ENCODE results near the gene AKIP1. TPM values are rescaled to one million over a fixed set of nuclear protein-coding genes. Genes with fewer than 3 reads are reported as not detected.
"Not testable (repeated sequence)": the region's sequence is repeated elsewhere in the genome, so short reads cannot be mapped to it uniquely, and the experiment has no call there.

Gene AKIP1
- 22.4 TPM for total RNA-seq

- DNase-seq (ENCODE audit: low spot score in 2 of 2), result peak; percentile 91 to 92
- no peak for FAIRE-seq
These were observed at the start of gene AKIP1 for GRCh38 chr11:8911029-8911823. TSS of gene AKIP1 (plus strand) at chr11:8911189. CDS start at chr11:8911450, 261 bp downstream.

DNA sequence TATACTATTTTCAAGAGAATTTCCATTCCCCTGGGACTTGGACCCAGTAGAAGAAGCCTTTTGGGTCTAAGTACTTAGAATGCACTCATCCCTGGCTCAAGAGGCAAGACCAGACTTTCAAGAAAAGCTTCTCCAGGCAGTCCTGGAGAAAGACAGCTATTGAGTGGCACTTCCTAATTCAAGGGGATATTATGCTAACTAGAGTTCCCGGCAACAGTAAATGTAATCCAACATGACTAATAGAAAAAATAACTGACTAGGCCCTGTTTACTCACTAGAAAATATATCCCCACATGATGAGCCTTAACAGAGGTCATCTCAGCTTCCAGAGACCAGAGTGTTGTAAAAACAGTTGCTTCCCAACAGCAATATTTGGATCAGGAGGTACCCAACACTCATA is 47.2 kb upstream of the AKIP1 start:
- DNase-seq (ENCODE audit: low spot score in 2 of 2) (no peak), FAIRE-seq (no peak)

- no peak for FAIRE-seq
- no peak for DNase-seq (ENCODE audit: low spot score in 2 of 2)
These were observed 45.7 kb upstream of the AKIP1 start for GRCh38 chr11:8865304-8865703.

GRCh38 chr11:8867035-8867434 is 44.0 kb upstream of the AKIP1 start:
- DNase-seq (ENCODE audit: low spot score in 2 of 2) (no peak), FAIRE-seq (no peak)

DNA sequence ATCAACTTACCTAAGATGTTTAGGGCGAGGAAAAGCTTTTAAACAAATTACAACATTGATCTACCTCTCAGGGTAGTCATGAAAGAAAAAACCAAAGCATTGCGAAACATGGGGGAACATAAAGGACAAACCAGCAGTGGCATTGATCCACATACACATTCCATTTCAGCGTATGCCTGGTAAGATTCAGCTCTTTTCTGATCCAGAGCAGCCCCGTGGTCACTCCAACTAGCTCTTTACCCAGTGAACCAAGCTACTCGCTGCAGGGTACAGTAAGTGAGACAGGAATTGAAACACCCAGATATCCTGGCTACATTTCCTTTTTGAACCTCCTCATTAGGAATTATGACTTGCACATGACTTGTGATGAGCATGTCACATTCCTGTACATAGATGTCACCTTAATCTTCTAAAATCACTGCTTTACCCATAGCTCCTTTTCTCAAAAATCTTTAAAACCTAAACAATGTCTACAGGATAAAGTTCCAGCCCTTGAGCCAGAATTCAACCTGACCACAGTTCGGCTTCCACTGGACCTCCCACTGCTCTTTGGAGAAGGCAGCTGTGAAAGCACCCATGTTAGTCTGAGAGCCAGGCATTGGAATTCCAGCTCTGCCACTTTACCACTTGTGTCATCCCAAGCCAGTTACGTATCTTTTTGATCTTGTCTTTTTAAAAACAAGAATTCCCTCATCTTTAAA is 42.9 kb upstream of the AKIP1 start:
- DNase-seq (ENCODE audit: low spot score in 2 of 2) (no peak), FAIRE-seq (no peak)

DNA sequence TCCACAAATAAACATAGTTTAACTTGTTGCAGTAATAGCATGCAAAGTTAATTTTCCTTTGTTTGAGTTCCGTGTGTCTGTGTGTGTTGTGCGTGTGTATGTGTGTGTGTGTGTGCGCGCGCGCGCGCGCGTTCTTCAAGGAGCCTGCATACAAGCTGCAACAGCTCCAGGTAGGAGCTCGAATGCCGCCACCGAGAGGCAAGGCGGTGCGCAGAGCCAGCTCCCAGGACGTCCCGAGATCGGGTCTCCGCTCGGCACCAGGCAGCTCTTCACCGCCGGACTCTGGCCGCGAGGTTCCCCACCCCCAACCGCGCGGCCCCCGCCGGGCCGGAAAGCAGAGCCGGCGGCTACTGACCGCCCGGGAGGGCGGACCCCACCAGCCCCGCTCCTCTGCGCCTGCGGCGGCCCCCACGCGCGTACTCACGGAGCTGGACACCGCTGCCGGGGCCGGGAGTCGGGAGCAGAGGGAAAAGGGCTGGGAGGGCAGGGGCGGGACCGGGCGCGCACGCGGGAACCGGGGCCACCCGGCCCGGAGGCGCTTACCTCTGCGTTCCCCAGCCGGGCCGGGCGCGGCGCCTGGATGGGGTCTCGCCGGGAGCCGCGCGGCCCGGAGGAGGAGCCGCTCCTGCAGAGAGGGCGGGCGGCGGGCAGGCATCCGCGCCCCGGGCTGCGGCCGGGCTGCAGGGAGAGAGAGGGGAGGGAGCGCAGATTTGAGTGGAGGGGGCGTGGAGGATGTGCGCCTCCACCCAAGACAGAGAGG is 40.4 kb upstream of the AKIP1 start:
- FAIRE-seq (no peak), DNase-seq (ENCODE audit: low spot score in 2 of 2) (peak; percentile 49 to 51)

DNA sequence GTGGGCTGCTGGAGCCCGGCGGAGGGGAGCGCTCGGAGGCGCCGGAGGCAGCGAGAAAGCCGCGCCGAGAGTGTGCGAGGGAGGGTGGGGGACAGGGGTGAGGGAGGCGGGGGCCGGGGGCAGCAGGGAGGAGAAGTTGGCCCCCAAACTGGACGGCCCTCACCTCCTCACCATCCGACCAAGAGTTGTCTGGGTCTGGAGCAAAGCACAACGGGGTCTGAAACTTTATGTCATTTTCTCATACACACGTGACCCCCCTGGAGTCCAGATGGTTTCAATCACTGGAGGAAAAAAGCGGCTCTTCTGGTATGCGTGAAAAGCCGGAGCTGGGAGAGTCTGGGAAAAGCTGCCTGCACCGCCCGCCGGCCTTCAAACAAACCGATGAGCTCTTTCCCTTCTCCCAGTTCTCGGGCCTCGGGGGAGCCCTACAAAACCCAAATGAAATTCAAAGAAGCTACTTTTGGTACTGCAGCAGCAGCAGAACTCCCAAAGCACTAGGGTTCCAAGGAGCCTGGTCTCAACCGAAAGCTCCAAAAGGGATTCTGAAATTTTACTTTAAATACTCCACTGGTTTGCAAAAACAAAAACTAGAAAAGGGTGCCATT is 39.7 kb upstream of the AKIP1 start:
- DNase-seq (ENCODE audit: low spot score in 2 of 2), result peak; percentile 50 to 54
- no peak for FAIRE-seq

- DNase-seq (ENCODE audit: low spot score in 2 of 2) (no peak), FAIRE-seq (no peak)
These were observed 39.0 kb upstream of the AKIP1 start for GRCh38 chr11:8871962-8872361.

DNA sequence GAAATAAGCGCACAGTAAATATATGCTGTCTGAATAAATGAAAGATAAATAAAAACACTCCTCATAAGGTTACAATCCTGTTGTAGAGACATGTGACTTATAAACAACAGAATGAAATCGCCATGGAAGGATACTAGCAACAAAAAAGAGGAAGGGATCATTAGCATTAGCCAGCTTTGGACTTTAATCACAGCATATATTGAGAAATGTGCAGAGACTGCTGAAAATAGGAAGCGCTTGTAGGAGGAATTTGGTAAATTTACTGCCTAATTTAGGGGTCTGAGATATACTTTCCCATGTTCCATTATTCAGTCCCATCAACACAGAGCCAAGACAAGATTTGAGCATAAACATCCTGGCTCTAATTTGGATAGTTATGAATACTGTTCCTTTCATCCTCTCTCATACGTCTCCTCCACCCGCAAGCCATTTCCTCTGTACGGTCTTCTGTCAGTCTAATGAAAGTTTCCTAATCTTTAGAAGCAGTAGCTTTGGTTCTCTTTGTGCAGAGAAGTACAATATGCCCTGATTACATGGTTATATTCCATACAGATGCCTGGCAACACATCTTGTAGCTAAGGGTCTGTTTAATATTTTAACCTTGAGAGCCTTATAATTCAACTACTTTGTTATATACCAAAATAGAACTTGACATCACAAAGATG is 37.1 kb upstream of the AKIP1 start:
- FAIRE-seq (no peak), DNase-seq (ENCODE audit: low spot score in 2 of 2) (no peak)

GRCh38 chr11:8878771-8879170 is 32.2 kb upstream of the AKIP1 start:
- DNase-seq (ENCODE audit: low spot score in 2 of 2) (no peak), FAIRE-seq (no peak)

- FAIRE-seq; DNase-seq (ENCODE audit: low spot score in 2 of 2): not testable (repeated sequence)
These were observed 29.4 kb upstream of the AKIP1 start for GRCh38 chr11:8881585-8881984.

DNA sequence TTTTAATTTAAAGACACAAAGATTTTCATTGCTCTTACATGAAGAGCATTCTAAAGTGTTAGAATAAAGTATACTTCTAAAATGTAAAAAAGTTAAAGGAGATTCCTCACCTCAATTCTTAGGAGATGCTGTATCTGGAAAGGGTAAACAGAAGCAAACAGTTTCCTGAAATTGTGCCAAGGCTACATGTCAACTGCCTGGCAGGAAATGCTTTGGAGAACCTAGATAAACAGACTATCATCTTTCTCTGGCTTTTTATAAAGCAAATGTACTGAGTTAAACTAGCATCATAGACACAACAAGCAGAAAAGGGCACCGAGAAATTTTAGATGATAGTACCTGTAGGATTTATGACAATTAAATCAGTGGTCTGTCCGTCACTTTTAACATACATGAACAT is 24.7 kb upstream of the AKIP1 start:
- DNase-seq (ENCODE audit: low spot score in 2 of 2) (no peak), FAIRE-seq (no peak)

GRCh38 chr11:8891185-8891584 is 19.8 kb upstream of the AKIP1 start:
- not testable (repeated sequence) for DNase-seq (ENCODE audit: low spot score in 2 of 2); FAIRE-seq

GRCh38 chr11:8899119-8899753 is 11.8 kb upstream of the AKIP1 start:
- FAIRE-seq (no peak), DNase-seq (ENCODE audit: low spot score in 2 of 2) (no peak)

DNA sequence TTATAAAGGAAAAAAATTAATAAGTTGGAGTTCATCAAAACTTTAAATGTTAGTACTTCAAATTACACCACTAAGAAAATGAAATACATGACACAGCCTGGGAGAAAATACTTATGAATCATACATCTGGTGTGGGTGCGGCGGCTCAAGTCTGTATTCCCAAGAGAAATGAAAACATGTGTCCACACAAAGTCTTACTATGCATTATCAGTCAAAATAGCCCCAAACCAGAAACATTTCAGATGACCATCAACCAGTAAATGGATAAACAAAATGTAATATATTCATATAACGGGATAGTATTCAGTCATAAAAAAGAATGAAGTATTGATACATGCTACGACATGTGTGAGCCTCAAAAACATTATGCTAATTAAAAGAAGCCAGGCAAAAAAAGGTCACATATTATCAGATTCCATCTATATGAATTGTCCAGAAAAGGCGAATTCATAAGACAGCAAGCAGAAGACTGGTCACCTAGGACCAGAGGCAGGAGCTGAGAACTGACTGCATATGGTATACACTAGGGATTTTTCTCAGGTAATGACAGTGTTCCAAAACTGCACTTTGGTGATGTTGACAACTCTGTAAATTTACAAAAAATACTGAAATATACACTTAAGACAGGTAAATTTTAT is 5.3 kb upstream of the AKIP1 start:
- no peak for DNase-seq (ENCODE audit: low spot score in 2 of 2)
- FAIRE-seq, result no peak

DNA sequence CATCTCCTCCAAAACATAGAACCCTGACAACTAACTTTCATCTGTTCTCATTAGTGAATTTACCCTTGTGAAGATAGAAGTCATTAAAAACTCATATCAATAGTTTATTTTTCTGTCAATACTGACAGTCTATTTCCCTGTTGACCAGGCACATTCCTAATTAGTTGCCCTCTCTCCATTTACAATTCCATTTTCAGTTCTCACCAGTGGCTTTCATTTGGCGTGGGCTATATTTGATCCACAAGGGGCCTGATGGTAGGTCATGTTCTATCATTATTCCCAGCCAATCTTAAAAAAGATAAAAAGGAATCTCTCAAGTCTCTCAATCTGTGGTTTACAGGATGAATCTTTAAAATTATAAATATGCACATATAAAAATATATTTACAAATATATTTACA is 3.9 kb upstream of the AKIP1 start:
- DNase-seq (ENCODE audit: low spot score in 2 of 2) (no peak), FAIRE-seq (no peak)

DNA sequence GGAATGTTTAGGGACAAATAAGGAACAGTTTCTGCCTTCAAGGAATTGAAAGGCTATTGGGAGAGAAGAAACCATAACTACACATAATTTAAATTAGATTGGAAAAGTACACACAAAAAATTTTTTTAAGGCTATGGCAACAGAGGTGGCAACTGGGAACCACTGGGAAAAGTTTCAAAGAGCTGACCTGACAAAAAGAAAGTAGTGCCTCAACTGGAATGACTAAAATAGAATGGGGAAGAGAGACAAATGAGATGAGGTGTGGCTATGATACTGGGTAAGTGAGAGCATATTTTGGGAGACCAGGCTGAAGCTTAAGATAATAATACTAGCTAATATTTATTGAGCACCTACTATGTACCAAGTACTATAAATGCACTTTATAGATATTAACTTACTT is 2.9 kb upstream of the AKIP1 start:
- no peak for DNase-seq (ENCODE audit: low spot score in 2 of 2)
- no peak for FAIRE-seq

DNA sequence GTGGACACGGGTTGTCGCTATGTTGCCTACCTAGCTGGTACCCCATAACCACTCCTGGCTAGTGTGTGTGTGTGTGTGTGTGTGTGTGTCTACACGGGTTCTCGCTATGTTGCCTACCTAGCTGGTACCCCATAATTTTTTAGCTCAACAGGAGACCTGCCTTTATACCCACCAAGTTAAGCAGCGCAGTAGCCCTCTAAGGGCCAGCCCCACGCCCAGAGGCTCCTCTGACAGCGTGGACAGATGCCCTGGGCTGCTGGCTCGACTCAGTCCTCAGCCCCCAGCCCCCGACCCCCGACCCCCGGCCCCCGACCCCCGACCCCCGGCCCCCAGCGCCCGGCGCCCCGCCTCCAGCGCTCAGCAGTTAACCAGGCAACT is 351 bp upstream of the AKIP1 start:
- DNase-seq (ENCODE audit: low spot score in 2 of 2) (no peak), FAIRE-seq (no peak)

DNA sequence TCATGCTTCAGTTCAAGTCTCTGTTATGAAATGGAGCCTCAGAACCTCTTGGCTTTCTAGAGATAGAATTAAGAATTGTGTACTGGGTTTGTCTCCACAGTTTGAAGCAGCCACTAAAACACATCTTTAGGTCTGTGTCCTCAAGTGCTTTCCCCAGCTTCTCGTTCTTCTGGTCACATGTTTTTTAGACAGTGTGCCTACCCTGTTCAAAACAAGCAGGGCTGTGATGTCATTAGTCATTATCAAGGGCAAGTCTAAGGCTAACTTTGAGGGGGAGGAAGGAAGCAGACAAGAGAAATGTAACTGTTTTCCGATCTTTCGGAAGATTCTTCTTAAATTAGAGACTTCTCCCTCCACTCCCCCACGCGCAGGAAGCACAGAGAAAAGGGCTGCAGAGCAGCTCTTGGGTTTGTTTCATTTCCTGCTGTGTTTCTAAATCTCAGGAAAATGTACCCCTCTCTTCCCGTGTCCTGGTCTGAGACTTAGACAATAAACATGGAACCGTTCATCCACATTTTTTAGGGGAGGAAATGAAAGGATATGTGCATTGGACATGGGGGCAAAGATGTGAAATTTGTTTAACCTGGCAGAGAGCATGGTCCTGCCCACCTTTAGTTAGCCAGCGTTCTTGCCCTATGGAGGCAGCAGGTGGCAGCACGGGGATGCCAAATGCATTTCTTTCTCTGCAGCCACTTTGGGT is 3.1 kb downstream of the AKIP1 start:
- no peak for FAIRE-seq
- peak in 1 of 2 donors; percentile 45 for DNase-seq (ENCODE audit: low spot score in 2 of 2)
